Effector CD4-positive, alpha-beta T cell (primary cell): ENCODE data around the gene AGXT.

Experiments
- DNase-seq: peaks from one replicate; pipeline ENCODE4 v3.0.0-alpha.2; 2020

AGXT gene

DNA sequence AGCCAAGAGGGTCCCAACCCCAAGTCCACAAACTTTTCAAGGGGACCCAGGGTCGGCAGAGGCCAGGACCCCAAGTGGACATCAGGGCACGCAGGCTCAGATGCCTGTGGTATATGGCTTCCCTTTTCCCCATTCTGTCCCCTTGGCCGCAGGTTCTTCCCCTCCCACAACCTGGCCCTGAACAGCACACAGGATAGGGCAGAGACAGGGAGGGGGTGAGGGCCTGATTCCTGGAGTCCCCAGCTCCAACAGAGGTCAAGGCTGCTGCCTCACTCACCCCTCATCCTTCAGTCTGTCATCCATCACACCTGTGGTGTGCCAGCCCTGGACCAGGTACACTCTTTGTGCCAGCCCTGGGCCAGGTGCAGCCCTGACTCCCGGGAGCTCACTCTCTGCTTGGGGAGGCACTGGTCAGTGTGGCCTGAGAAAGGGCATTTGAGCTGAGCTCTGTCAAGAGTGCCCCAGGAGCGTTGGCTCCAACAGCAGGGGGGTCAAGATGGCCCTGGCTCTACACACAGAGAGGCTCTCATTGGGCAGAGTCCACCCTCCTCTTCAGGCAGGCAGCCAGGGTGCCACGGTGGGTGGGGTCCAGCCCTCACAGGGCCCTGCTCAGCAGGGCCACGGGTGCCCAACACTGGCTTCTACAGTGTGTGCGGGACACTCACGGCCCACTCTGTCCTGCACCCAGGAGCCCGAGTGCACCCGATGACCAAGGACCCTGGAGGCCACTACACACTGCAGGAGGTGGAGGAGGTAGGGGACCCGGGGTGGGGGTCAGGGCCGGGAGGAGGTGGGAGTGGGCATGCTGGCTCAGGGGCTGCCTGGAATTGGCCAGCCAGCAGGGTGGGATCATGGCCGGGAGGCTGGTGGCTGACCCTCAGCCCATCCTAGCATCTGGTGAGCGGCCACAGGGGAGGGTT is 1.6 kb downstream of the AGXT start:
- no peak for DNase-seq

DNA sequence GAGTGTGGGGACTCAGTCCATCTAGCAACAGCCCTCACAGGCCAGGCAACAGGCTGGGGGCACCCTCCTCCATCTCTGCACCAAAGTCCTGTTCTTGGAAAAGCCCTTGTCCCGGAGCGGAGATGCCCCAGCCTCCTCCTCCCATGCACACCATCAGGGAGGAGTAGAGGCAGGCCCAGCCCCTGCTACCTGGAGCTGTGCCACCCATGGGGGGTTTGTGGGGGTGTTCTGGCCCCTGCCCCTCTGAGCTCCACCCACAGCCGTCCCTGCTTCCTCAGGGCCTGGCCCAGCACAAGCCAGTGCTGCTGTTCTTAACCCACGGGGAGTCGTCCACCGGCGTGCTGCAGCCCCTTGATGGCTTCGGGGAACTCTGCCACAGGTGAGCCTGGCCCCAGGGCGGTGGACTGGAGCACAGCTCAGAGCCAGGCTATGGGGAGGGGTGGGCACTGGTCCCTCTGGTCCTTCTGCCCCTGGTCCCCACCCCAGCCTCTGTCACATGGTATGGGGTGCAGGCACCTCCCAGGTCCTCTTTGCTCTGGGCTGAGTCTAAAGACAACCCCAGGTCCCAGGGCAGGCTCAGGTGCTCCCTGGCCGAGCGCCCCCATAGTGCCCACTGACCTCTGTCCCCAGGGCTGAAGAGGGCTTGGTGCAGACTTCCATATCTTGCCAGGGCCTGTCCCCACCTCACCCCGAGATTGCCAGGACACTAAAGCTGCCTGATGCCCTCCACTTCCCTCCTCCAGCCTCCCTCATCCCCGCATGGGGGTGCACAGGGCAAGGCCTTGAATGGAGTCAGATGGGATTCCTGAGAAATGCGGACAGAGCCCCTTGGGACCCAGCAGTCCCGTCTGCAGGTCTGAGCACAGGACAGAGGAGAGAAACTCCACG is 2.7 kb downstream of the AGXT start:
- no peak for DNase-seq

DNA sequence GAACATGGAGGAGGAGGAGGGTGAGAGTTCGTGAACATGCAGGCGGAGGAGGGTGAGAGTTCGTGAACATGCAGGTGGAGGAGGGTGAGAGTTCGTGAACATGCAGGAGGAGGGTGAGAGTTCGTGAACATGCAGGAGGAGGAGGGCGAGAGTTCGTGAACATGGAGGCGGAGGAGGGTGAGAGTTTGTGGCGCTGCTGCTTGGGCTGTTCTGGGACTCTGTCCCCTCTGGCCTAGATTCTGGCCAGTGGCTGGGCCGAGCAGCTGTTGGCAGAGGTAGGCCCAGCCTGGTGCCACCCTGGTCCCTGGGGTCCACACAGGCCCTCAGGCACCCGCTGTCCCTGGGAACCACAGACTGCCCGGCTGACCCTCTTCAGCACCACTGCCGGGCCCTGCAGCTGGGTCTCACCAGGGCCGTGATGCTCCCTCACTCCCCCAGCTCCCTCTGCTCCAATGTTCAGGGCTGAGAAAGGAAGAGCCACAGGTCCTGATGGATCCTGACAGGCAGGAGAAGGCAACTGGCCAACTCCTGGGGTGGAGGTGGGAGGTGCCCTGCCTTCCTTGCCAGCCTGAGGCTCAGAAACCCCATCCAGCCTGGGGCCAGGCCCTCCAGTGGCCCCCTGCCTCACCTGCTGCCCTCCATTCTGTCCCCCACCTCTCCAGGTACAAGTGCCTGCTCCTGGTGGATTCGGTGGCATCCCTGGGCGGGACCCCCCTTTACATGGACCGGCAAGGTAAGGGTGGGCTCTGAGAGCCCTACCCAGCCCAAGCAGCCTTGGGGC is 3.9 kb downstream of the AGXT start:
- DNase-seq = no peak

DNA sequence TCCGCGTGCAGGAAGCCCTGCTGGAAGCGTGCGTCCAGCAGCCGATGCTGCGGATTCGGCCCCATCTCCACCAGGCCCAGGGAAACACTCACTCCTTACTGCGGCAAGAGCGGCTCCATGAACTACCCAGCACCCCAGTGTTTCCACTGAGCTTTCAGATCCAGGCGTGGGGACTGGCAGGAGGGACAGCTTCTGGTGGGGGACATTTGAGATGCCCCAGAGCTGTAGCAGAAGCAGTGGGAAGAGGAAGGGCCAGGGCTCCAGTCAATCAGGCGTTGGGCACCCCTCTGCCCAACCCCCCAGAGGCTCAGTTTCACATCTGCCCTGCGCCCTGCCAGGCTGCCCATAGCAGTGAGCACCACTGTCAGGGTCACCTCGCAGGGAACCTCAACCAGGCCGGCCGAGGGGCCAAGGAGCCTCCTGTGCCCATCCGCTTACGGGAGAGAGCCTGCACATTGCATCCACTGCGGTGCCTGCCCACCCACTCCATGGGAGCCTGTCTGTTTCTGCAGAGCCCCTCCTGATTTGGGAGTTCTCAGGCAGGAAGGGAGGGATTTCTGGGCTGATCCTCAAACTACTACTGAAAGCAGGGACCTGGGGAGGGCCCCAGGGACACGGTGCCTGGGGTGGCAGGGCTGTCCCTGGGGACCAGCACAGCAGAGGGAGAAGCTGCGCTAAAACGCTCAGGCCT is 4.6 kb downstream of the AGXT start:
- DNase-seq = no peak

DNA sequence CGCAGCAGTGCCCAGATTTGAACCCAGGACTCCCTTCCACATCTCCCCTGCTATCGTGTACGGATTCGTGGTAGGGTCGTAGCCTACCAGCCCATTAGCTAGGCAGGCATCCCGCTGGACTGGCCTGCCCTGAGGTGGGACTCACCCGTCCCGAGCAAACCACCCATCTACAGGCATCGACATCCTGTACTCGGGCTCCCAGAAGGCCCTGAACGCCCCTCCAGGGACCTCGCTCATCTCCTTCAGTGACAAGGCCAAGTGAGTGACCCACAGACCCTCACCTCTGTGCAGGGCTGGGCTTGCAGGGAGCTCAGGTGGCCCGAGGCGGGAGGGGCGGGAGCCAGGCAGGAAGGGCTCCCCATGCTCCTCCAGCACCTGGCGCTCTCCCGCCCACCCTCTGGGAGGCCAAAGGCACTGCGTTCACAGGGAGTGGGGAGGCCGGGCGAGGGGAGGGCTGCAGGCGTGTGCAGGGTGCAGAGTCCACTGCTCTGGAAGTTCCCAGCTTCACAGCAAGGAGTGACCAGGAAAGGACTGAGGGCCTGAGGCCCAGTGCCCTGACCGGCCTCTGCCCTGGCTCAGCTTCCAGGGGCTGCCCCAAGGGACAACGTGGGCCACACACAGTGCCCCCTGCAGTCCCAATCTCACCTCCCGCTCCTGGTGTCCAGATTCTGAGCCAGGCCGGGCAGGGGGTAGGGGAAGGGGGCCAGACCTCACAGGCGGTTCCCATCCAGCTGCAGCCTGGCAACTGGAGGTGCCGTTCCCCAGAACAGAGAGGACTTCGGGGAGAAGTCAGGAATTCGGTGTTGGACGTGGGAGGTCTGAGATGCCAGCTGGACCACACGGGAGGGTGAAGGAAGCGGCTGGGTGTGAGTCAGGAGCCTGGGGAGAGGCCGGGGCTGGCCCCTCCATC is 5.4 kb downstream of the AGXT start:
- no peak for DNase-seq

DNA sequence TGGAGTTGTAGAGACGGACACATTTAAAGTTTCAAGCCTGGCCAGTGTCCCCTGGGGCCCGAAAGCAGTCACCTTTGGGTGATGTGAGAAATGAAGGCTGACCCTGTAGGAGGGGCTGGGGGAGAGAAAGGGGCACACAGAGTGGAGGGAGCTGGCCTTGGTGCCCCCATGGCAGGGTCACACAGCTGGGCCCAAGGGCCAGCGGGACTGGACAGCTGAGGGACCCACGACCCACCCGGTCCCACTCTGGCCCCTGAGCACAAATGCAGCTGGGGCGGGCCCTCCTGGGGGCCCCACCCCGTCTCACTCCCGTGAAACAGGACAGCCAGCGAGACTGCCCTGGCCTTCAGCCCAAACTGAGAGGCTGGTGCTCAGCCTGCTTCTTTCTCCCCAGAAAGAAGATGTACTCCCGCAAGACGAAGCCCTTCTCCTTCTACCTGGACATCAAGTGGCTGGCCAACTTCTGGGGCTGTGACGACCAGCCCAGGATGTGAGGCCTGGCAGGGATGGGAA is 6.1 kb downstream of the AGXT start:
- no peak for DNase-seq

DNA sequence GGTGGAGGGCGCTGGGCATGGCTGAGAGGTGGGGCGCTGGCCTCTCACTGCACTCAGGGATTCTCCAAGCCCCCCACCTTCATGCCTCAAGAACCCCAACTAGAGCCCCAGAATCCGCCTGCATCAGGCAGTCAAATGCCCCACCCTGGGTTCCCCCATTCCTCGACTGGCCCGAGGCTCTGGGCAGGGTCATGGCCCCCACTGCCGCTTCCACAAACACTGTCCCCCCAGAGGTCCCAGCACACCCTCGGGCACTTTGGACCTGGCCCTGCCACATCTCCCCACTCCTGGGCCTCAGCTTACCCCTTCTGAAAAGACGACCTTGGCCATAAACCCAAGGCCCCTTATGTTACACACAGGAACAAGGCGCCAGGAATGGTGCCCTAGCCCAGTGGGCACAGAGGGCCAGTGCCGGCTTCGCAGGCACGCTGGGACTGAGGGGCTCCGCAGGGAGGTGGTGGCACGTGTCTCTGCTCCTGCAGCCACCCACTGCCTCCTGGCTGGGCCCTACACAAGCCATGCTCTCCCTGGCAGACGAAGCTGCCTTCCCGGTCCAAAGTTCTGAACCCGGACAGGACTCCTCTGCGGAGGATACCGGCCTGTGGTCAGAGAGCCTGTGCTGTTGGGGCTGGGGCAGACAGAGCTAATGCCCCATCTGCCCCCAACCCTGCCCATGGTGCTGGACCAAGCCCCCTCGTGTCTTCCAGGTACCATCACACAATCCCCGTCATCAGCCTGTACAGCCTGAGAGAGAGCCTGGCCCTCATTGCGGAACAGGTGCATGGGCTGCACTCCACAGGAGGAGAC is 6.8 kb downstream of the AGXT start:
- no peak for DNase-seq

DNA sequence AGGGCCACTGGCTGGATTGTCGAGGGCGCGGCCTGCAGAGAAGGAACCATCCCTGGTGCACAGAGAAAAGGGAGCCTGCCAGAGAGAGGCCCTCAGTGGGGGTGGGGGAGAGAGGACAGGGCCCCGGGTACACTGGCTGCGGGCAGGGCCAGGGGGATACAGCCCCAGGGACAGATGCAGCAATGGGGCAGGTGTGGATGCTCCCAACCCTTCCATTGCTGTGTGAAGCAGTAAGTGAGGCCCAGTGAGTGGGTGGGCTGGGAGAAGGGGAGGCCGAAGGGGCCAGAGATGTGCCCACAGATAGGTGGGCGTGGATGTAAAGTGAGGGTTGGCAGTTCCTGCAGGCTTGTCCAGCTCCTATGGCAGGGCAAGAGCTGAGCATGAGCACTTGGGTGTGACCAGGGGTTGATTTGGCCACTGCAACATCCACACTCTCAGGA is 7.4 kb downstream of the AGXT start:
- DNase-seq = no peak

DNA sequence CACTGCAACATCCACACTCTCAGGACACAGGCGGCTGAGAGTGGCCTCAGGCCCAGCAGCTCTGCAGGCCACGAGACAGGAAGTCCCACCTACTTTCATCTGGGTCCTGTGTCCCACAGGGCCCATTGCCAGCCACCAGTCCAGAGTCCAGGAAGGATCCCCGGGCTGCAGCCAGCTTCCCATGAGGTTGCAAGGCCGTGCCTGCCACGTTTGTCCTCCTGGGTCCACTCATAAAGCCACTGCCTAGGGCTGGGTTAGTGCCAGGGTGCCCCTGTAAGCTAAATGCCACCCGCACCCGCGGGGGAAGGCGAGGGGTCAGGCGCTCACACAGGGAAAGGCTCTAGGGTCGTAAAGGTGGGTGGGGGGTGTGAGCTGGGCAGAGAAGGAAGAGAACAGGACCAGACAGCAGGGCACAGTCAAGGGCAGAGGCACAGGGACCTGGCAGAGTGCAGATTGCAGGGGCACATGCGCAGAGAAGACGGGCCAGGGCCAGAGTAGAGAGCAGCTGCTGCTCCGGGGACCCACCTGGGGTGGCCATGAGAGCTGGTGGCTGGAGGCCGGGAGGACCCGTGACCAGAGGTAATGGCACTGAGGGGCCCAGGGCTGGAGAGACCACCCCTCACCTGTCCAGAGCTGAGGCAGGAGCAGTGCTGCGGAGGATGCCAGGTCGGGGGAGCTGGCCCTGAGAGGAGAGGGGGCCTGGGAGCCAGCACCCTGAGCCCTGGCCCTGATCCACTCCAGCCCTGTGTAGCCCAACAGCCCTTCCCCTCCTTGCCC is 8.0 kb downstream of the AGXT start:
- no peak for DNase-seq

DNA sequence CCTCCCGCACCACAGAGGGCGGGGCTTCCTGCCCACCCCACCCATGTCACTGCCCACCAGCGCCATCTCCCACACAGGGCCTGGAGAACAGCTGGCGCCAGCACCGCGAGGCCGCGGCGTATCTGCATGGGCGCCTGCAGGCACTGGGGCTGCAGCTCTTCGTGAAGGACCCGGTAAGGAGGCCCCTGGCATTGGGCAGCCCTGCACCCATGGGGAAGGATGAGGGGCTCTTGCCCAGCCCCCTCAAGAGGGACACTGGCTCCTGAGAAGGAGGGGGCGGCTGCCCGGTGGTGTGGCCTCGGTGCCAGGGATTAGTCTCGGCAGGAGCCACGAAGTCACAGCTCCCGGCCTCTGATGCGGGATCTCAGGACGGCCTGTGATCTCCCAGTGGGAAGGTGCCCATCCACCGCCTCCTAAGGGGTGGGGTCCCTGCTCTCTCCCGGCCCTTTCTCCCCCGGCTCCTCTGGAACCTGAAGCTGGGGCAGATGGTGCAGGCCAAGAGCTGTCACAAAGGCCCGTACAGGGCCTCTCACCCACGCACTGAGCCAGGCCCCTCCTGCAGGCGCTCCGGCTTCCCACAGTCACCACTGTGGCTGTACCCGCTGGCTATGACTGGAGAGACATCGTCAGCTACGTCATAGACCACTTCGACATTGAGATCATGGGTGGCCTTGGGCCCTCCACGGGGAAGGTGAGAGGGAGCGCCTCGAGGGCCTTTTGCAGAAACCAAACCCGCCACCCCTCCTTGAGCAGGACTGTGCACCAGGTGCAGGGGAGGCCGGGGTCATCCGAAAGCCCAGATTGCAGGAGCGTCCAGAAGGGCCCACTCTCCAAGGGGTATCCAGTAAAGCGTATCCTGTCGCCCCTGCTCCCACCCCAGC is 9.1 kb downstream of the AGXT start:
- no peak for DNase-seq

DNA sequence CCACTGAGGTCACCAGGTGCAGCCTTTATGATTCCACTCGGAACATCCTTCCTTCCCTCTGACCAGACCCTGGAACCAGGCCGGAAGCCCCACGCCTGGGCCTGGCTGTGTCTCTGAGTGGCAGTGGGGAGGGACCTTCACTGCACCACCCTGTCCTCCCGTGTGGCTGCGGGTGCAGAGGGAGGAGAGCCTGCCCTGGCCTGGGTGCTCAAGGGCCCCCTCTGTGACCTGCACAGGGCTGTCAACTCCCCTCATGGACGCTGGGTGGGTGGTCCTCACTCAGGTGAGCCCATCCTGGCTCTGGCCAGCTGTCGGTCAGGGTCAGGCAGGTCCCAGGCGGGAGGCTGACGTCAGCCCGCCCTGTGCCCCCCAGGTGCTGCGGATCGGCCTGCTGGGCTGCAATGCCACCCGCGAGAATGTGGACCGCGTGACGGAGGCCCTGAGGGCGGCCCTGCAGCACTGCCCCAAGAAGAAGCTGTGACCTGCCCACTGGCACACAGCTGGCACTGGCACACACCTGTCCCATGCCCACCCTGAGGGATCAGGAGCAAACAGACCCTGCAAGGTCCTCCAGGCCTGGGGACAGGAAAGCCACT is 9.8 kb downstream of the AGXT start:
- DNase-seq = no peak

DNA sequence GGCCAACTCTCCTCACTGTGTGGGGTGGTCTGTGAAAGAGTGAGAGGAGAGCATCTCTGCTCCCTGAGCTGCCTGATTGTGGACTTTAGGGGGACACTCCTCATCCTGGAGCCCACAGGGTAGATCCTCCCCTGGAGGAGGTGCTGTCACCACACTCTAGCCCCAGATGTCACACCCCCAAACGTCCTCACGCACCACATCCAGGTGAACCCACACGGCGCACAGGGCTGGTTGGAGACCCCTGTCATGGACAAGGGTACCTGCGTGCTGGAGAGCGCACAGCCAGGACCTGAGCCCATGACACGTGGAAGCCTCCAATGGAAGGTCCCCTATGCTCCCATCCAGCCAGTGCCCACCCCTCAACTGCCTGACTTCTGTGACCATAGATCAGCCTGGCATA is 10.5 kb downstream of the AGXT start:
- DNase-seq = no peak

DNA sequence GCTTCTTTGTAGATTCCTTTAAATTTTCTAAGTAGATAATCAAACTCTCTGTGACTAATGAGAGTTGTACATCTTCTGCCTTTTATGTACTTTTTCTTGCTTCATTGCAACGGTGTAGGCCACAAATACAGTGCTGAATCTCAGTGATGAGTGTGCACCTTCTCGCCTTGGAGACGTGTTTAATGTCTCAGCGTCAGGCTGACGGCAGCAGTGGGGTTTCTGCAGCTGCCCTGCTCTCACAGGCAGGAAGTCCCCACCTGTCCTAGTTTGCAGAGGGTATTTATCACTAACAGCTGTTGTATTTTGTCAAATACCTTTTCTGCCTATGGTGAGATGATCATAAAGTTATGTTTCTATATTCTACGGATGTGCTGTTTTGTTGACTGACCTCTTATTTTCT is 13.3 kb downstream of the AGXT start:
- no peak for DNase-seq

DNA sequence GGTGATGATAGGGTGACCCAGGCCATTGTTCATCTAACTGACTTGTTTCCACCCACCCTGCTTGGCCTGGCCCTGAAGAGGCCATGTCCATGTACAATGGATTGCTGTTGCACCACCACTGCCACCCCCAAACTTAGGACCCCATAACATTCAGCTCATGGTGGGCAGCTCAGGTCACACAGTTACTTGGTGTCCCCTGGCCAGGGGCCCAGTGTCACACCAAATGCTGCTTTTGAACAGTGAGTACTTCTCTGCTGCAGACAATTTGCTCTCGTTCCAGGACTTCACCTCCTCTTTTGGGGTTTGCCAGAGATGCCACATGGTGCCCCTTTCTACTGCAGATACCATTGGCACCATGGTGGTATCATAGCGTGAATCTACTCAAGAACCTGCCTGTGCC is 15.6 kb downstream of the AGXT start:
- no peak for DNase-seq

DNA sequence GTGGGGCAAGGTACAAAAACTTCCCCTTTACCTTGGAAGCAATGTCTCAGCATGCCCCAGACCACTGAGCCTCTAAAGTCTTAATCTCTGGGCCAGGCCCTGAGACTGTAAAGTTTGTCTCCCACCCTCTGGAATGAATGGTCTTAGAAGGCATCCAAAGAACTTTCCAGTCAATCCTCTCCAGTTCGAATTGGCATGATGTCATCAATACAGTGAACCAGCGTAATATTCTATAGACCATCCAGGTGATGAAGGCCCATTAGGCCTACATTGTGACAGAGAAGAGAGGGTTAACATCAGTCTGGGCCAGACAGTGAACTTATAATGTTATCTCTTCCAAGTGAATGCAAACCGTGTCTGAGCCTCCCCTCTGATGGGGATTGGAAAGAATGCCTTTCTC is 16.1 kb downstream of the AGXT start:
- no peak for DNase-seq

DNA sequence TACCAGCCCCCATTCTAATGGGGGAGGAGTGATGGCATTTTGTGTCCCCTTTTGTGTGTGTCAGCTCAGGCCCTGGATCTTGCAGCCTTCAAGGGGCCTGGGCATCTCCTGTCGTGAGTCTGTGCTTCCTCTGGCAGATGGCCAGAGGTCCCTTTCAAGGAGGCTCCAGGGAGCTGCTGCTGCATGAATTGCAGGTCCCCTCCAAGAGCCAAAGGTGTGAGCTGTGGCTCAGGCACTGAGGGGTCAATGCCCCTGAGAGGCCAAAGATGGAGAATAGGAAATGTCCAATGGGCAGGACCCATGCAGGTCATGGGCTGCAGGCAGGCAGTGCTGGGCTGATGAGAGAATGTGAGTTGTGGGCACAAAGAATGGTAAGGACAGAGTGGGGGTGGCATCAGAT is 16.9 kb downstream of the AGXT start:
- no peak for DNase-seq

DNA sequence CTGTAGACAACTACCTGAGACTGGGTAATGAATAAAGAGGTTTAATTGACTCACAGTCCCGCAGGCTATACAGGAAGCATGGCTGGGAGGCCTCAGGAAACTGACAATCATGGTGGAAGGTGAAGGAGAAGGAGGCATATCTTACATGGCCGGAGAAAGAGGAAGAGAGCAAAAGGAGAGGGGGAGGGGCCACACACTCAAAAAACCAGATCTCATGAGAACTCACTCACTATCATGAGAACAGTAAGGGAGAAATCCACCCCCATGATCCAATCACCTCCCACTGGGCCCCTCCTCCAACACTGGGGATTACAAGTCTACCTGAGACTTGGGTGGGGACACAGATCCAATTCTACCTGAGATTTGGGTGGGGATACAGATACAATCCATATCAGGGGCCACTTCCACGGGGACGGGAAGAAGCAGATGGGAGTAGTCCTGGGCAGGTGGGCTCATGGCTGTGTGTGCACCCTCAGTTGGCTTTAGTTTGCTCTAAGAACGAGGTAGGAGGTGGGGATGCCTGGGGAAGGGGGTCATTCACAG is 17.5 kb downstream of the AGXT start:
- DNase-seq = no peak
